Central memory CD8-positive, alpha-beta T cell (primary cell): ENCODE measurements around the gene MCCC1.
A peak's percentile ranks its signal among the peaks of the same experiment; 100 is the strongest.

ENCODE experiments used
- ATAC-seq: fragments of 150-1000 bp; cut with Tn5 transposase; replicated peaks from 2 replicates; pipeline ENCODE4 v1.10.0; 2022; ENCODE audit warnings: mild to moderate bottlenecking, moderate FRiP score, moderate number of reproducible peaks; ENCODE audit not compliant: poor library complexity, severe bottlenecking; ENCODE audit errors: extremely low read depth
- DNase-seq, 2 donors: peaks; one replicate each; pipeline ENCODE4 v3.0.0; 2021; ENCODE audit warnings: low spot score in 2 of 2
- H3K27ac Mint-ChIP-seq: one replicate; pipeline ENCODE4 v1.8.0; 2022; ENCODE audit warnings: low read depth, mild to moderate bottlenecking, moderate library complexity, mixed read lengths
- H3K27me3 Mint-ChIP-seq: one replicate; pipeline ENCODE4 v1.8.0; 2022; ENCODE audit warnings: mixed read lengths
- H3K36me3 Mint-ChIP-seq: one replicate; pipeline ENCODE4 v1.8.0; 2022; ENCODE audit warnings: mild to moderate bottlenecking, moderate library complexity, mixed read lengths; ENCODE audit not compliant: insufficient read depth
- H3K4me1 Mint-ChIP-seq: one replicate; pipeline ENCODE4 v1.8.0; 2022; ENCODE audit warnings: mixed read lengths
- H3K4me3 Mint-ChIP-seq: one replicate; pipeline ENCODE4 v1.8.0; 2022; ENCODE audit warnings: mild to moderate bottlenecking, moderate library complexity, mixed read lengths
- H3K9me3 Mint-ChIP-seq: one replicate; pipeline ENCODE4 v1.8.0; 2022; ENCODE audit warnings: mixed read lengths

Gene MCCC1

GRCh38 chr3:182967218-182968204, 131.8 kb downstream of the MCCC1 start:
- Mint-ChIP-seq H3K27ac (peak overlapping the region; percentile 34), H3K4me3 (peak overlapping the region; percentile 9), H3K9me3 (no peaks in the 10 kb centered on the region), H3K27me3 (no peaks in the 10 kb centered on the region), H3K36me3 (peaks cover 5% of the 10 kb centered on the region), H3K4me1 (peaks cover 48% of the 10 kb centered on the region)
- ATAC-seq (peak; percentile 73), DNase-seq (no peak)

- Mint-ChIP-seq H3K4me1 (peaks cover 48% of the 10 kb centered on the region), H3K27ac (peak overlapping the region; percentile 73), H3K9me3 (no peaks in the 10 kb centered on the region), H3K36me3 (peaks cover 3% of the 10 kb centered on the region), H3K4me3 (no peak overlapping the region), H3K27me3 (no peaks in the 10 kb centered on the region)
- DNase-seq (no peak), ATAC-seq (no peak)
These were observed 133.4 kb downstream of the MCCC1 start for GRCh38 chr3:182965861-182966366.
